Measurements from ENCODE around the gene IVD. TPM values are rescaled to one million over a fixed set of nuclear protein-coding genes. Genes with fewer than 3 reads are reported as not detected.
A peak's percentile ranks its signal among the peaks of the same experiment; 100 is the strongest.

IVD gene
- total and polyA plus RNA-seq, 5 donors: 60.5 to 85.6 (median 75.2) TPM

- no peak for ATAC-seq
- DNase-seq: no peak
- intact Hi-C loops (cut with DNase I): loop anchor here in 1 of 4 donors (10.0 kb wide), 1 partner anchor 64 kb away; no protein-coding TSS in a partner anchor
Observed at GRCh38 chr15:40429068-40429710, 23.6 kb downstream of the IVD start.

DNA sequence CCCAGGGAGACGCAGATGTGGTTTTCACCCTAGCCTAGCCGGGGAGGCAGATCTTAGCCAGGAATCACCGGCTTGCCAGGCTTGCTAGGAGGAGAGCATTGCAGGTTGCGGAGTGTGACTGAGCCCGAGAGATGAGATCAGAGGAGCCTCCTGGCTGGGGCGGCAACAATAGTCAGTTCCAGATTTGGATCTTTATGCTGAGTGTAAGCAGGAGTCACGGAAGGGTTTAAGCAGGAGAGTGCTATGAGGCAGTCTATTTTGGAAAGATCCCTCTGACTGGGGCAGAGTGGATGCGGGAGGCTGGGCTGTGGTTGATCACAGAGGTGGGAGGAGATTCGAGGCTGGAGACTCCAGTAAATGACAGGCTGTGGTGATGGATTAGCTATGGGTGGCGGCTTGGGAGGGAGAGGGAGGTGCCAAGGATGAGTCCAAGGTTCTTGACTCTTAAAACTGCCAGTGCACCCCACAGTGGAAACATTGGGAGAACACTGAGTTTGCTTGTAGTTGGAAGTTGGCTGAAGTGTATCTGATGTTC is 24.7 kb downstream of the IVD start:
- ATAC-seq (no peak), DNase-seq (no peak)
- H3K4me3 ChIP-seq (ENCODE audit: low read length): no peak overlapping the region
- H3K27ac ChIP-seq (ENCODE audit: low read length): no peak overlapping the region
- no peaks in the 10 kb centered on the region for H3K27me3 ChIP-seq (ENCODE audit: control insufficient read depth, insufficient read depth)
- no peaks in the 10 kb centered on the region for H3K4me1 ChIP-seq (ENCODE audit: control insufficient read depth, insufficient read depth, low read length)
- intact Hi-C loops (cut with DNase I): no loop called here
- WGBS: 65% methylated on average over 10 of the region's 10 CpGs
- no peaks in the 10 kb centered on the region for H3K9me3 ChIP-seq (ENCODE audit: control insufficient read depth, low read length)

More at GRCh38 chr15:40429068-40429710, 23.6 kb downstream of the IVD start:
- H3K27me3 ChIP-seq (ENCODE audit: control insufficient read depth, insufficient read depth): no peaks in the 10 kb centered on the region
- no peak overlapping the region for H3K27ac ChIP-seq (ENCODE audit: low read length)
- WGBS: 77% methylated on average over 10 of the region's 10 CpGs
- no peak overlapping the region for H3K4me3 ChIP-seq (ENCODE audit: low read length)
- no peaks in the 10 kb centered on the region for H3K4me1 ChIP-seq (ENCODE audit: control insufficient read depth, insufficient read depth, low read length)
- H3K9me3 ChIP-seq (ENCODE audit: control insufficient read depth, low read length): no peaks in the 10 kb centered on the region

DNA sequence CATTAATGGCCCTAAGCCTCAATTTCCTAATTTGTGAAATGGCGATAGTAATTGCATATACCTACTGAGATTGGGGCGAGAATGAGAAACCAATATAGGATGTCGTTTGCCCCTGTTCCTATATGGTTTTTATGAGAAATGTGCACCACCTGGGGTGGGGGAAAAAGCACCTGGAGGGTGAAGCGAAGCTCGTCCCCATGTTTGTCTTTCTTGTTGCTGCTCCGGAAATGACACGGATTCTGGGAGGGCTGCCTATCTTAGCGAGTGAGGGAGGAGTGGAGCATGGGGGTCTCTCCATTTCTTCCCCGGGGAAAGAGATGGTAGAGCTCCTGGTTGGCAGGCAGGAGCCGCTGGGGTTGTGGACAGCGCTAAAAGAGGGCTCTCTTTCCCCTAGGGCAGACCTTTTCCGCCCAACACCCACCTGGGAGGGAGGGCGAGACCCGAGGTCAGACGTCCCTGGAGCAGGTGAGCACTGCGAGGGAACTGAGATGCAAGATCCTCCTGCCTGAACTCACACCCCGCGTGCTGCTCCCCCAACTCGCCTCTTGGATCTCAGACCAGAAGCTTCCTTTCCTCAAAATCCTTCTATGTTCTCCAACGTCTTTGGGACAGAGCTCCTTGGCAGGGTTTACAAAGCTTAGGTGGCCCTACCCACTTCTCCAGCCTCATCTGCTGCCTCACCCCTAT is 29.6 kb downstream of the IVD start:
- Histone ChIP-seq H3K4me3 (ENCODE audit: low read length) (no peak overlapping the region), H3K27me3 (ENCODE audit: control insufficient read depth, insufficient read depth) (no peaks in the 10 kb centered on the region), H3K4me1 (ENCODE audit: control insufficient read depth, insufficient read depth, low read length) (no peaks in the 10 kb centered on the region), H3K9me3 (ENCODE audit: control insufficient read depth, low read length) (no peaks in the 10 kb centered on the region), H3K27ac (ENCODE audit: low read length) (no peak overlapping the region)
- ATAC-seq: no peak
- 49% methylated on average over 20 of the region's 20 CpGs for WGBS
- DNase-seq: peak in 1 of 3 donors; percentile 21
- intact Hi-C loops (cut with DNase I): no loop called here

- ATAC-seq (no peak), DNase-seq (peak in 1 of 3 donors; percentile 64)
- Histone ChIP-seq H3K4me3 (ENCODE audit: low read length) (peak overlapping the region; percentile 34), H3K27me3 (ENCODE audit: control insufficient read depth, insufficient read depth) (no peaks in the 10 kb centered on the region), H3K4me1 (ENCODE audit: control insufficient read depth, insufficient read depth, low read length) (no peaks in the 10 kb centered on the region), H3K9me3 (ENCODE audit: control insufficient read depth, low read length) (no peaks in the 10 kb centered on the region), H3K27ac (ENCODE audit: low read length) (no peak overlapping the region)
- 11% methylated on average over 15 of the region's 15 CpGs for WGBS
- intact Hi-C loops (cut with DNase I): no loop called here
Observed at GRCh38 chr15:40435710-40436089, 30.1 kb downstream of the IVD start.

DNA sequence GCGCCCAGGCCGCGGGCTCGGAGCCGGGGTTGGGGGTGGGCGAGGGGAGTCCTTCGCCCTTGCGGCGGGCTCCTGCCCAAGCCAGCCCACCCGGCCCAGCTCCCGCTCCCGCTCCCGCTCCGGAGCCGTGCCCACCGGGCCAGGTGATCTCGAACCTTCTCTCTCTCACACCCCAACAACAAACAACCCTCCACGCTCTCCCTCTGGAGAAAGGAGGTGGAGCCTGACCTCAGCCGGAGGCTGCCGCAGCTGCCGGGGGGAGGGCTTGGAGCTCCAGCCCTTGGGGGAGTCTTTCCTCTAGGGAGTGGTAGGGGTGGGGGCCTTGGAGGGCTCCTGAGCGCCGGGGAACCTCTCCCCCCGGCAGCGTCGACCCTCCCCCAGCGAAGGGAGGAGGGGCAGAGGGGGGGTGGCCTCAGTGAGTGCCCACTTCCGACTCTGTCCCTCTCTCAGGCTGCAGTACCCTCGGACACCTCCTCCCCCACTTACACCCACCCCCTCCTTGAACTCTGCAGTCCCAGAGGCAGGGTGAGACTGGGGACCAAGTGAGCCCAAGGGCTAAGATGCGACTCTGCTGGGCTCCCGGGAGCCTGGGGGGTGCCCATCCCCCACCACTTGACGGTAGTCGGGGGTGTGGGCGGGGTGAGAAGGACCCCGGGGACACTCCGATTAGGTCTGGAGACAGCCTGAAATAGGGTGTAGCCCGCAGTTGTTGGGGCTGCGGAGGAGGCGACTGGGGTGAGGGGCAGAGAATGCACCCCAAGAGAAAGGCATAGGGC is 30.7 kb downstream of the IVD start:
- intact Hi-C loops (cut with DNase I): no loop called here
- Histone ChIP-seq H3K27ac (ENCODE audit: low read length) (no peak overlapping the region), H3K9me3 (ENCODE audit: control insufficient read depth, low read length) (no peaks in the 10 kb centered on the region), H3K27me3 (ENCODE audit: control insufficient read depth, insufficient read depth) (no peaks in the 10 kb centered on the region), H3K4me3 (ENCODE audit: low read length) (peak overlapping the region; percentile 34), H3K4me1 (ENCODE audit: control insufficient read depth, insufficient read depth, low read length) (no peaks in the 10 kb centered on the region)
- WGBS: 2% methylated on average over 39 of the region's 39 CpGs
- ATAC-seq: no peak
- peak in 1 of 3 donors; percentile 69 for DNase-seq

GRCh38 chr15:40436892-40437751 is 31.5 kb downstream of the IVD start:
- Histone ChIP-seq H3K27ac (ENCODE audit: low read length) (no peak overlapping the region), H3K4me3 (ENCODE audit: low read length) (no peak overlapping the region), H3K4me1 (ENCODE audit: control insufficient read depth, insufficient read depth, low read length) (no peaks in the 10 kb centered on the region), H3K27me3 (ENCODE audit: control insufficient read depth, insufficient read depth) (no peaks in the 10 kb centered on the region), H3K9me3 (ENCODE audit: control insufficient read depth, low read length) (no peaks in the 10 kb centered on the region)
- WGBS: 16% methylated on average over 17 of the region's 17 CpGs
- ATAC-seq (no peak), DNase-seq (peak in 1 of 3 donors; percentile 48)
- intact Hi-C loops (cut with DNase I): no loop called here

DNA sequence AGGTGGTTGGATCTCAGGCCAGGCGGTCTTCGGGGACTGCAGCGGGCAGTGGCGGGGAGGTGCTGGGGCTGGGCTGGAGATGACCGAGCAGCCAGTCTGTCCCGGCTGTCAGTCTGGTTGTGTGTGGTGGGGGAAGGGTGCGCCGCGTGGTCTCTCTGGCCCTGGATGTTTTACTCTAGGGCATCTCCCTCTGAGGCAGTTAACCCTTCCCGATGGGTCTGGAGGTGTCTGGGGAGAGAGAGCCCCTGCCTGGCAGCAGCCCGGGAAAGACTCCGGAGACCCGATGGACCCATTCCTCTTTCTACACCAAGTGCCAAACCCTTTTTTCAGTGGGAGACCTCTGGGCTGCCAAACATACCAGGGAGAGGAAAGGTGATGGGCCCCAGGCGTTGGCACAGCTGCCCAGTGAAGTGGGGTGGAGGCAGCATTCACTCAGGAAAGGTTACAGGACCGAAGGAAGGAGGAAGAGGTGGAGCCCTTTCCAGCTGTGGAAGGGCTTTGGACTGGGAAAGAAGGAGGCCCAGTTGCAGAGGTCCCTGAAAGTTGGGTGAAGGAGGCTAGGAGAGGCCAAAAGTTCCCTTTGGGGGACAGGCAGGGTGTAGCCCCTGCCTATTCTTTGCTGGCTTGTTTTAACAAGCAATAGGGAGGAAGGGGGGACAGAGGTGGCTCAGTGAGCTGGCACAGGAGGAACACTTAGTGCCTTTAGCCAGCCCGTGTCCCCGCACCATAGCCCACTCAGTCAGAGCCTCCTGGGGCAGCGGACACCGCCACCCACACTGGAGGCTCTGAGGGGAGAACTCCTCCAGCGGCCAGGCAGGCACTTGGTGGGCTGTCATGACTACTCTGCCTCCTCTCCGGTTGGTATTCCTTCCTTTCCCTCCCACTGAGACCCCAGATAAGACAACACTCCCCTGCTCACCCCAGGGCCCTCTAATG is 32.4 kb downstream of the IVD start:
- no peak overlapping the region for H3K4me3 ChIP-seq (ENCODE audit: low read length)
- intact Hi-C loops (cut with DNase I): no loop called here
- no peaks in the 10 kb centered on the region for H3K27me3 ChIP-seq (ENCODE audit: control insufficient read depth, insufficient read depth)
- ATAC-seq (no peak), DNase-seq (peak in 1 of 3 donors; percentile 63)
- H3K27ac ChIP-seq (ENCODE audit: low read length): no peak overlapping the region
- H3K4me1 ChIP-seq (ENCODE audit: control insufficient read depth, insufficient read depth, low read length): peaks cover 4% of the 10 kb centered on the region
- WGBS: 50% methylated on average over 21 of the region's 21 CpGs
- no peaks in the 10 kb centered on the region for H3K9me3 ChIP-seq (ENCODE audit: control insufficient read depth, low read length)

DNA sequence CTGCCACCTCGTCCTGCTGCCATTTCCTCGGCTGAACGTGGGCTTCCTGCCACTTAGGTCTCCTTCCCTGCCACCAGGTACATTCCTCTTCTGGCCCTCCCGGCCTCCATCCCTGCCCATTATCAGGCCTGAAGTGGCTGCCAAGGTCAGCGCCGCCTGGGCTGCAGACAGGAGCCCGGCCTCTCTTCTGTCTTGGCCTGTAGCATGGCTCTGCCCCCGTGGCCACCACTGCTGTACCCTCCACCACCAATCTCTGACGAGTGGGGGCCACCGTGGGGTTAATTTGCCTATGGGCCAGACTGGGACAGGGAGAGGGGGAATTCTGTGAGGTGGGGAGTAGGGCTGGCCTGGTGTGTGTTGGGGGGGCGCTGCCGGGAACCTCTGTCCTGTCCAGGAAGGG is 33.1 kb downstream of the IVD start:
- ATAC-seq: no peak
- 58% methylated on average over 12 of the region's 12 CpGs for WGBS
- Histone ChIP-seq H3K27ac (ENCODE audit: low read length) (no peak overlapping the region), H3K4me1 (ENCODE audit: control insufficient read depth, insufficient read depth, low read length) (peaks cover 9% of the 10 kb centered on the region), H3K9me3 (ENCODE audit: control insufficient read depth, low read length) (no peaks in the 10 kb centered on the region), H3K27me3 (ENCODE audit: control insufficient read depth, insufficient read depth) (no peaks in the 10 kb centered on the region), H3K4me3 (ENCODE audit: low read length) (no peak overlapping the region)
- intact Hi-C loops (cut with DNase I): no loop called here
- DNase-seq: peak in 1 of 3 donors; percentile 46

- intact Hi-C loops (cut with DNase I): no loop called here
- no peaks in the 10 kb centered on the region for H3K9me3 ChIP-seq (ENCODE audit: control insufficient read depth, low read length)
- ATAC-seq: no peak
- H3K27me3 ChIP-seq (ENCODE audit: control insufficient read depth, insufficient read depth): no peaks in the 10 kb centered on the region
- 15% methylated on average over 15 of the region's 15 CpGs for WGBS
- DNase-seq: peak in 1 of 3 donors; percentile 56
- peak overlapping the region; percentile 98 for H3K4me3 ChIP-seq (ENCODE audit: low read length)
- peak overlapping the region; percentile 0 for H3K27ac ChIP-seq (ENCODE audit: low read length)
- H3K4me1 ChIP-seq (ENCODE audit: control insufficient read depth, insufficient read depth, low read length): peaks cover 10% of the 10 kb centered on the region
Observed at GRCh38 chr15:40439461-40439959, 33.9 kb downstream of the IVD start.

Measured in right cardiac atrium (tissue), 5 donors.